Hepatocyte (in vitro differentiated cells): ENCODE measurements around the gene CPE. TPM values are rescaled to one million over a fixed set of nuclear protein-coding genes. Genes with fewer than 3 reads are reported as not detected.

ENCODE experiments used
- DNase-seq: peaks from one replicate; pipeline ENCODE4 v3.0.0-alpha.2; 2016; ENCODE audit warnings: low spot score
- H2AFZ ChIP-seq: fragments of 200-600 bp; sonication (generic); 2 replicates; pipeline ENCODE4 v1.6.0; 2016; ENCODE audit warnings: antibody characterized with exemption, mild to moderate bottlenecking
- H3K27ac ChIP-seq: fragments of 200-600 bp; sonication (generic); 2 replicates; pipeline ENCODE4 v1.5.1; 2016; ENCODE audit warnings: mild to moderate bottlenecking
- H3K27me3 ChIP-seq: fragments of 200-600 bp; sonication (generic); 2 replicates; pipeline ENCODE4 v1.6.1; 2016
- H3K36me3 ChIP-seq: fragments of 200-600 bp; sonication (generic); replicated peaks from 2 replicates; pipeline ENCODE4 v1.5.1; 2016; ENCODE audit warnings: low read depth; ENCODE audit not compliant: insufficient read depth
- H3K4me1 ChIP-seq: fragments of 200-600 bp; sonication (generic); 2 replicates; pipeline ENCODE4 v1.5.1; 2016; ENCODE audit warnings: mild to moderate bottlenecking, moderate library complexity; ENCODE audit not compliant: insufficient read depth
- H3K4me2 ChIP-seq: fragments of 200-600 bp; sonication (generic); 2 replicates; pipeline ENCODE4 v1.6.0; 2016
- H3K4me3 ChIP-seq: fragments of 200-600 bp; sonication (generic); 2 replicates; pipeline ENCODE4 v1.5.1; 2016; ENCODE audit warnings: mild to moderate bottlenecking
- H3K79me2 ChIP-seq: fragments of 200-600 bp; sonication (generic); 2 replicates; pipeline ENCODE4 v1.6.0; 2017; ENCODE audit warnings: mild to moderate bottlenecking
- H3K9me2 ChIP-seq: fragments of 200-600 bp; sonication (generic); replicated peaks from 2 replicates; pipeline ENCODE4 v1.6.0; 2017; ENCODE audit warnings: mild to moderate bottlenecking; ENCODE audit not compliant: insufficient read depth
- H3K9me3 ChIP-seq: fragments of 200-600 bp; sonication (generic); 2 replicates; pipeline ENCODE4 v1.5.1; 2016; ENCODE audit warnings: low read depth, mild to moderate bottlenecking
- H4K20me1 ChIP-seq: fragments of 200-600 bp; sonication (generic); 2 replicates; pipeline ENCODE4 v1.6.0; 2016; ENCODE audit warnings: mild to moderate bottlenecking; ENCODE audit not compliant: insufficient read depth, poor library complexity, severe bottlenecking
- CTCF ChIP-seq: fragments of 200-600 bp; sonication (generic); IDR thresholded peaks from 2 replicates; pipeline ENCODE4 v1.5.1; 2016; ENCODE audit warnings: antibody characterized with exemption, mild to moderate bottlenecking; ENCODE audit not compliant: poor library complexity
- EZH2 ChIP-seq: fragments of 200-600 bp; sonication (generic); IDR thresholded peaks from 2 replicates; pipeline ENCODE4 v1.6.1; 2016; ENCODE audit warnings: antibody characterized with exemption, mild to moderate bottlenecking, borderline replicate concordance
- EZH2phosphoT487 ChIP-seq: fragments of 200-600 bp; sonication (generic); IDR thresholded peaks from one replicate; pipeline ENCODE4 v1.6.1; 2018; ENCODE audit warnings: antibody characterized with exemption, mild to moderate bottlenecking, low read depth, moderate library complexity; ENCODE audit not compliant: unreplicated experiment, severe bottlenecking
- WGBS: methylation state at CpG from one replicate; pipeline ENCODE4 v1.1.6; 2016; ENCODE audit warnings: low lambda C conversion rate; ENCODE audit errors: missing lambda C conversion rate; 5-methylcytosine and 5-hydroxymethylcytosine counted together
- polyA plus RNA-seq: library from polyadenylated mRNA; unstranded; fragments of >200 nt; fragmentation: Nextera tagmentation; extraction: Ambion mirVana; gene quantifications from 2 replicates; pipeline ENCODE4 v1.2.1, GENCODE V29; 2016
- total RNA-seq: library from RNA; depleted of rRNA; stranded (reverse); fragments of >200 nt; gene quantifications from 2 replicates; pipeline ENCODE4 v1.2.3, GENCODE V29; 2014

The CPE gene
- total and polyA plus RNA-seq, 2 experiments from 2014 or later: 66.4 to 106 TPM

- no peak overlapping the region for H3K4me3 ChIP-seq
- 60% methylated on average over 5 of the region's 5 CpGs for WGBS
- H3K27ac ChIP-seq: no peak overlapping the region
- H3K9me3 ChIP-seq: no peaks in the 10 kb centered on the region
- H3K79me2 ChIP-seq: no peaks in the 10 kb centered on the region
- no peaks in the 10 kb centered on the region for H3K4me1 ChIP-seq
- no peaks in the 10 kb centered on the region for H3K36me3 ChIP-seq
- no peak for TF ChIP-seq EZH2
- no peak for TF ChIP-seq EZH2phosphoT487
- TF ChIP-seq CTCF: no peak
- no peaks in the 10 kb centered on the region for H3K9me2 ChIP-seq
- peak; percentile 14 for DNase-seq
- no peaks in the 10 kb centered on the region for H3K27me3 ChIP-seq
- peak overlapping the region; percentile 28 for H3K4me2 ChIP-seq
- no peak overlapping the region for H2AFZ ChIP-seq
- no peaks in the 10 kb centered on the region for H4K20me1 ChIP-seq
Observed at GRCh38 chr4:165433529-165433928, 54.7 kb downstream of the CPE start.

- no peak for DNase-seq
- Histone ChIP-seq H3K27me3 (no peaks in the 10 kb centered on the region), H4K20me1 (no peaks in the 10 kb centered on the region), H3K4me1 (peaks cover 12% of the 10 kb centered on the region), H3K36me3 (no peaks in the 10 kb centered on the region), H3K4me2 (no peak overlapping the region), H2AFZ (no peak overlapping the region), H3K4me3 (no peak overlapping the region), H3K79me2 (no peaks in the 10 kb centered on the region), H3K9me3 (no peaks in the 10 kb centered on the region), H3K9me2 (no peaks in the 10 kb centered on the region), H3K27ac (no peak overlapping the region)
- WGBS: 93% methylated on average over 3 of the region's 3 CpGs
- TF ChIP-seq CTCF (no peak), EZH2 (no peak), EZH2phosphoT487 (no peak)
Observed at GRCh38 chr4:165437691-165438090, 58.9 kb downstream of the CPE start.

DNA sequence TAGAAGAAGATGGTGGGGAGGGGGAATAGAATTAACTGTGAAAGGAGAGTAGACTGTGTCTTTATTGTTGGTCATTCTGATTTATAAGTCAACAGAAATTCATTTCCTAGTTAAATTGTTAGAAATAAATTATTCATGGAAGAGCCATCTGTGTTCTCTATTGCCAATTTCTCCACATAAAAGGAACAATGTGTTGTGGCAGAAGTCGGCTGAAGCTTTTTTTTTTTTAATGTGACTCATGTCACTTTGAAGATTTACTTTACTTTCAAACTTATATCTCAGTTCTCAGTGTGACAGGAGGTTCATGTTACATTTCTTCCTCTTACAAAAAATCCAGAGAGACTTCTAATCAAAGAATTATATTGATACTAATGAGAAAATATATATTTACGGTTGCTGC lies 60.5 kb downstream of the CPE start:
- H3K4me3 ChIP-seq: no peak overlapping the region
- WGBS: 60% methylated on average over 2 of the region's 2 CpGs
- peak overlapping the region; percentile 17 for H3K4me2 ChIP-seq
- H3K4me1 ChIP-seq: peaks cover 12% of the 10 kb centered on the region
- no peak overlapping the region for H2AFZ ChIP-seq
- TF ChIP-seq EZH2: no peak
- H3K9me2 ChIP-seq: no peaks in the 10 kb centered on the region
- DNase-seq: no peak
- H4K20me1 ChIP-seq: no peaks in the 10 kb centered on the region
- H3K27me3 ChIP-seq: no peaks in the 10 kb centered on the region
- H3K36me3 ChIP-seq: no peaks in the 10 kb centered on the region
- H3K79me2 ChIP-seq: no peaks in the 10 kb centered on the region
- no peaks in the 10 kb centered on the region for H3K9me3 ChIP-seq
- no peak overlapping the region for H3K27ac ChIP-seq

DNA sequence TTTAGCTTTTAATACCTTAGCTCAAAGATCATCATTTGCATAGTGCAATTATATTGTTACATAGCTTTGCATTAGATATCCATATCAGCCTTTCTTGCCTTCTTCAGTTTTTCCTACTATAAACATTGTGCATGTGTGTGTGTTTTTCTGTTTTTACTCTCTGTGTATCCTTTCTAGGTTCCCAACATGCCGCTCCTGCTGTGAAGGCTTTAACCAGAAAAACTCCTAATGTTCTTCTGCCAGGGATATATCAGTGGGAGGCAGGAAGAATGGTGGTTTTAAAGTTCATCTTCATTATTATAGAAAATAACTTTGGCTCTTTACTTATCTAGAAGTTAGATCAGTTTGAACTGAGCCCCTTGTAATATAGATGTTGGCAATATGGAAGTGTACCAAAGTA lies 61.2 kb downstream of the CPE start:
- Histone ChIP-seq H3K79me2 (no peaks in the 10 kb centered on the region), H3K9me3 (no peaks in the 10 kb centered on the region), H3K27me3 (no peaks in the 10 kb centered on the region), H3K4me2 (peak overlapping the region; percentile 17), H3K4me3 (no peak overlapping the region), H3K4me1 (peaks cover 12% of the 10 kb centered on the region), H3K27ac (no peak overlapping the region), H4K20me1 (no peaks in the 10 kb centered on the region), H3K36me3 (no peaks in the 10 kb centered on the region), H2AFZ (no peak overlapping the region), H3K9me2 (no peaks in the 10 kb centered on the region)
- 56% methylated on average over 1 of the region's 1 CpG for WGBS
- TF ChIP-seq CTCF (no peak), EZH2 (no peak), EZH2phosphoT487 (no peak)
- DNase-seq: no peak
